Osteoblast (primary cell): ENCODE data around the gene S100A10. TPM values are rescaled to one million over a fixed set of nuclear protein-coding genes. Genes with fewer than 3 reads are reported as not detected.

Experiments
- DNase-seq: peaks from one replicate; pipeline ENCODE4 v3.0.0; 2011; ENCODE audit warnings: low spot score, mixed read lengths; ENCODE audit not compliant: insufficient read length; ENCODE audit errors: missing footprints
- H2AFZ ChIP-seq: 2 replicates; pipeline ENCODE4 v1.6.0; 2011; ENCODE audit warnings: mild to moderate bottlenecking, low read length
- H3K27ac ChIP-seq: 2 replicates; pipeline ENCODE4 v1.5.1; 2011; ENCODE audit warnings: mild to moderate bottlenecking, low read depth, low read length, moderate library complexity
- H3K27me3 ChIP-seq: 2 replicates; pipeline ENCODE4 v1.6.0; 2012; ENCODE audit warnings: mild to moderate bottlenecking, control low read depth, inconsistent platforms, low read length, moderate library complexity; ENCODE audit not compliant: insufficient read depth
- H3K36me3 ChIP-seq: 2 replicates; pipeline ENCODE4 v1.5.1; 2011; ENCODE audit warnings: mild to moderate bottlenecking, low read length, control low read depth, moderate library complexity; ENCODE audit not compliant: insufficient read depth
- H3K4me1 ChIP-seq: 2 replicates; pipeline ENCODE4 v1.5.1; 2011; ENCODE audit warnings: mild to moderate bottlenecking, low read length, control low read depth, moderate library complexity; ENCODE audit not compliant: insufficient read depth
- H3K4me2 ChIP-seq: 2 replicates; pipeline ENCODE4 v1.6.0; 2011; ENCODE audit warnings: mild to moderate bottlenecking, low read length; ENCODE audit not compliant: insufficient read depth
- H3K4me3 ChIP-seq: fragments of 200-600 bp; sonication (generic); 3 replicates; pipeline ENCODE4 v1.5.1; 2012; ENCODE audit warnings: mild to moderate bottlenecking, low read length, inconsistent platforms; ENCODE audit not compliant: insufficient read depth
- H3K79me2 ChIP-seq: 2 replicates; pipeline ENCODE4 v1.6.0; 2012; ENCODE audit warnings: mild to moderate bottlenecking, low read length, control low read depth, inconsistent platforms; ENCODE audit not compliant: insufficient read depth
- H3K9me3 ChIP-seq: 2 replicates; pipeline ENCODE4 v1.5.1; 2011; ENCODE audit warnings: low read depth, low read length, control low read depth
- H4K20me1 ChIP-seq: 2 replicates; pipeline ENCODE4 v1.6.0; 2012; ENCODE audit warnings: mild to moderate bottlenecking, low read length, control low read depth; ENCODE audit not compliant: insufficient read depth
- total RNA-seq: library from RNA; depleted of rRNA; stranded (reverse); fragments of >200 nt; gene quantifications from 2 replicates; pipeline ENCODE4 v1.2.3, GENCODE V29; 2012
- TF ChIP-seq, protein P1 (sequence below): IDR thresholded peaks from 2 replicates; pipeline ENCODE4 v1.5.1; 2011; ENCODE audit warnings: mild to moderate bottlenecking, low read depth, low read length, moderate library complexity; ENCODE audit errors: extremely low read depth

S100A10 gene
- total RNA-seq, 1 donor = 116 TPM

GRCh38 chr1:152038871-152039270, 45.2 kb upstream of the S100A10 start:
- H3K4me3 ChIP-seq = no peak overlapping the region
- peaks cover 19% of the 10 kb centered on the region for H4K20me1 ChIP-seq
- TF ChIP-seq, protein P1, sequence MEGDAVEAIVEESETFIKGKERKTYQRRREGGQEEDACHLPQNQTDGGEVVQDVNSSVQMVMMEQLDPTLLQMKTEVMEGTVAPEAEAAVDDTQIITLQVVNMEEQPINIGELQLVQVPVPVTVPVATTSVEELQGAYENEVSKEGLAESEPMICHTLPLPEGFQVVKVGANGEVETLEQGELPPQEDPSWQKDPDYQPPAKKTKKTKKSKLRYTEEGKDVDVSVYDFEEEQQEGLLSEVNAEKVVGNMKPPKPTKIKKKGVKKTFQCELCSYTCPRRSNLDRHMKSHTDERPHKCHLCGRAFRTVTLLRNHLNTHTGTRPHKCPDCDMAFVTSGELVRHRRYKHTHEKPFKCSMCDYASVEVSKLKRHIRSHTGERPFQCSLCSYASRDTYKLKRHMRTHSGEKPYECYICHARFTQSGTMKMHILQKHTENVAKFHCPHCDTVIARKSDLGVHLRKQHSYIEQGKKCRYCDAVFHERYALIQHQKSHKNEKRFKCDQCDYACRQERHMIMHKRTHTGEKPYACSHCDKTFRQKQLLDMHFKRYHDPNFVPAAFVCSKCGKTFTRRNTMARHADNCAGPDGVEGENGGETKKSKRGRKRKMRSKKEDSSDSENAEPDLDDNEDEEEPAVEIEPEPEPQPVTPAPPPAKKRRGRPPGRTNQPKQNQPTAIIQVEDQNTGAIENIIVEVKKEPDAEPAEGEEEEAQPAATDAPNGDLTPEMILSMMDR = no peak
- H3K9me3 ChIP-seq = no peaks in the 10 kb centered on the region
- no peak overlapping the region for H2AFZ ChIP-seq
- no peak for DNase-seq
- peaks cover 18% of the 10 kb centered on the region for H3K4me1 ChIP-seq
- H3K36me3 ChIP-seq = peaks cover 6% of the 10 kb centered on the region
- H3K27ac ChIP-seq = no peak overlapping the region
- peaks cover 32% of the 10 kb centered on the region for H3K27me3 ChIP-seq
- no peak overlapping the region for H3K4me2 ChIP-seq
- H3K79me2 ChIP-seq = peaks cover 29% of the 10 kb centered on the region

DNA sequence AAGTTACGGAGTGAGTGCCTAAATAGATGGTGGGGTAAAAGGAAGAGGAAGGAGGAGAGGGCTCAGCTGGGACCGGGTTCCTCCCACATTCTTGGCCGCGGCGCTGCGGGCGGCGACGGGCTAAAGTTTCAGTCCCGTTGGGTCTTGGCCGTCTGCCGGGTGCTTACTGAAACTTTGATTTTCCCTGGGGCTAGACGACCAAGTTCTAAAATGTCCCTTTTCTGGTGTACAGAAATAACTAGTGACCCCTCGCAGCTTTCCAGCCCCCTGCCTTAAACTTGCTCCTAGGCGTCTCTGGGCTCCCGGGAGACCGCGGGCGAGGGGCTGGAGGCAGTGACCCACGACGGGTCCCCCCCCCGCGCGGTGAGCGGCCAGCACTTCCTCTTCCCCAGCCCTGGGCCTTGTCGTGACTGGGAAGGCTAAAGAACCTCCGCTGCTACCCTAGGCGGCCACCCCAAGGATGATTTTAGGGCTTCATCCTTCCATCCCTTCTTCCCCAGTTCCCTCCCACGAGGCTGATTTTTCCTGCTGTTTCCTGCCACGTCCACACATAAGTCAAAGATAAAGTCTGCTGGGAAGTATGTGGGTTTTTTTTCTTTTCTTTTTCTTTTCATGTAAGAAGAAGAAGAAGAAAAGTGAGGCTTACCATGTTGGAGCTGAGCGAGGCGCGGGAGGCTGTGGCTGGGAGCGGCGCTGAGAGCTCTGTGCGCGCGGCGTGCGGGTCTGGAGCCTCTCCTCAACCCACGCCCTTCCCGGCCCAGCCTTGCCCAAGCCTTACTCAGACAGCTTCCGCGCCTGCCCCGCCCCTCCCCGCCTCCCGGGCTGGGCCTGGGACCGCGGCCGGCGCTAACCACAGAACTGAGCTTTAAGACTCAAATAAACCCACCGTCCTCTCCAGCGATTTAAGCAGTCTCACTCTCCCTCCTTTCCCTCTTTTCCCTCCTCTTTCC, 42.9 kb upstream of the S100A10 start, which contains the start of gene S100A11:
S100A11 (minus strand) TSS at position 738 of the 950 bp plus-strand sequence; CDS start at position 649, 89 bp downstream.
- no peaks in the 10 kb centered on the region for H3K9me3 ChIP-seq
- peaks cover 29% of the 10 kb centered on the region for H3K36me3 ChIP-seq
- H3K4me3 ChIP-seq = peak within 1 kb of the TSS; percentile 89
- H3K4me1 ChIP-seq = peaks cover 19% of the 10 kb centered on the region
- DNase-seq = peak; percentile 94
- peak within 1 kb of the TSS; percentile 81 for H3K4me2 ChIP-seq
- TF ChIP-seq, protein P1 = no peak
- peaks cover 21% of the 10 kb centered on the region for H3K27me3 ChIP-seq
- H3K79me2 ChIP-seq = peaks cover 38% of the 10 kb centered on the region
- peak within 1 kb of the TSS; percentile 77 for H2AFZ ChIP-seq
- H3K27ac ChIP-seq = peak within 1 kb of the TSS; percentile 95
- H4K20me1 ChIP-seq = peaks cover 40% of the 10 kb centered on the region

- Histone ChIP-seq H3K4me3 (peak overlapping the region; percentile 89), H3K4me1 (peaks cover 19% of the 10 kb centered on the region), H3K9me3 (no peaks in the 10 kb centered on the region), H2AFZ (peak overlapping the region; percentile 65), H3K4me2 (peak overlapping the region; percentile 81), H3K79me2 (peaks cover 38% of the 10 kb centered on the region), H3K27me3 (peaks cover 13% of the 10 kb centered on the region), H3K27ac (peak overlapping the region; percentile 95), H3K36me3 (peaks cover 35% of the 10 kb centered on the region), H4K20me1 (peaks cover 42% of the 10 kb centered on the region)
- TF ChIP-seq, protein P1 = no peak
- DNase-seq = peak; percentile 68
Measured at GRCh38 chr1:152035539-152036266, 42.0 kb upstream of the S100A10 start.
